Measurements from ENCODE around the gene AKR1C2. TPM values are rescaled to one million over a fixed set of nuclear protein-coding genes. Genes with fewer than 3 reads are reported as not detected.
A peak's percentile ranks its signal among the peaks of the same experiment; 100 is the strongest.

AKR1C2 gene
- total and polyA plus RNA-seq, 9 of the 15 experiments (the other 6 are each of a cell fraction or from before 2014, with no cell fraction given) = 13.8 to 74.0 (median 30.5) TPM

DNA sequence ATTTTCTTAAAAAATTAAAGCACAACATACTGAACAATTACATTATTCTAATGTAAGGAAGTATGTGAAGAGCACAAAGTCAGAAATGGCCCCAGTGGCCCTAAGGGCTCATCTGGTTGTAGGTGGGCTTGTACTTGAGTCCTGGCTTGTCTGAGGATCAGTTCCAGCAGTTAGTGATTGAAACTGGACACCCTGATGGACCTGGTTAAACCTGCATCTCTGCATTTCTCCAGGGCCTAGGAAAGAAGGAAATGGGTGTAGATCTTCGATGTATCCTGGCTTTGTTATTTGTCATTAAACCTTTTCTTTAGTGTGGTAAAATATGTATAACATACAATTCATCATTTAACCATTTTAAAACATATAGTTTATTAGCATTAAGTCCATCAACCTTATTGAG is 9.7 kb upstream of the AKR1C2 start:
- H3K4me2 ChIP-seq (ENCODE audit: insufficient read depth, low read length) = no peak overlapping the region
- H3K9me1 ChIP-seq (ENCODE audit: control insufficient read depth, insufficient read depth, low read length) = no peaks in the 10 kb centered on the region
- POLR2A ChIA-PET = no interaction called here
- FAIRE-seq (no peak), ATAC-seq (no peak), DNase-seq (ENCODE audit: extremely low read depth in 1 of 4, low spot score in 3 of 4) (no peak)
- intact Hi-C loops (cut with micrococcal nuclease) (no loop called here), in situ Hi-C loops (cut with MboI) (no loop called here)
- H3K4me1 ChIP-seq (replicated peaks in 1 of 2; ENCODE audit: control insufficient read depth in 2 of 2, insufficient read depth in 2 of 2, low read length in 2 of 2) = 0 out of 5 replicates have a peak, but pooled peaks cover 0 to 2% of the 10 kb centered on the region in 2 experiments
- H3K79me2 ChIP-seq (ENCODE audit: control insufficient read depth, insufficient read depth, low read length) = no peaks in the 10 kb centered on the region
- H3K27me3 ChIP-seq (ENCODE audit: control insufficient read depth in 2 of 2, insufficient read depth in 2 of 2, low read length in 2 of 2) = no peaks in the 10 kb centered on the region
- no peaks in the 10 kb centered on the region for H4K20me1 ChIP-seq (replicated peaks; ENCODE audit: control insufficient read depth, insufficient read depth, low read length)
- no peaks in the 10 kb centered on the region for H3K36me3 ChIP-seq (ENCODE audit: control insufficient read depth, insufficient read depth, low read length)
- H3K4me3 ChIP-seq = no peak overlapping the region
- H3K9ac ChIP-seq (ENCODE audit: insufficient read depth in 1 of 2, low read depth in 2 of 2, low read length in 2 of 2) = no peak overlapping the region
- H3K27ac ChIP-seq (ENCODE audit: extremely low read depth, low read depth, low read length) = no peak overlapping the region
- no TSS peak for BruUV-seq (replicated peaks)
- 40% methylated on average over 1 of the region's 1 CpG for WGBS (ENCODE audit: insufficient coverage, low coverage, missing lambda C conversion rate)
- no peak for TF ChIP-seq ZNF121 (CRISPR knock-in tag; conservative IDR thresholded peaks at IDR 0.05)
- TF ChIP-seq SIN3A (IDR thresholded peaks at IDR 0.05; ENCODE audit: borderline replicate concordance in 2 of 2, control insufficient read depth in 1 of 2, low read depth in 2 of 2, low read length in 2 of 2) = no peak
- TF ChIP-seq NR1H2 (CRISPR knock-in tag; IDR thresholded peaks at IDR 0.05) = no peak
- no peak for TF ChIP-seq FOXA3 (CRISPR knock-in tag; conservative IDR thresholded peaks at IDR 0.05 in 1 of 2, IDR thresholded peaks at IDR 0.05 in 1 of 2)
- TF ChIP-seq ZNF586 (CRISPR knock-in tag; conservative IDR thresholded peaks at IDR 0.05) = no peak
- TF ChIP-seq BMI1 (IDR thresholded peaks at IDR 0.05; ENCODE audit: low read length) = no peak
- no peak overlapping the region for H2AFZ ChIP-seq (ENCODE audit: low read depth, low read length)
- CTCF ChIA-PET (ENCODE audit: low intra/inter-chr PET ratio) = no interaction called here
- no peaks in the 10 kb centered on the region for H3K9me3 ChIP-seq (replicated peaks; ENCODE audit: control insufficient read depth, insufficient read depth, low read depth, low read length)

DNA sequence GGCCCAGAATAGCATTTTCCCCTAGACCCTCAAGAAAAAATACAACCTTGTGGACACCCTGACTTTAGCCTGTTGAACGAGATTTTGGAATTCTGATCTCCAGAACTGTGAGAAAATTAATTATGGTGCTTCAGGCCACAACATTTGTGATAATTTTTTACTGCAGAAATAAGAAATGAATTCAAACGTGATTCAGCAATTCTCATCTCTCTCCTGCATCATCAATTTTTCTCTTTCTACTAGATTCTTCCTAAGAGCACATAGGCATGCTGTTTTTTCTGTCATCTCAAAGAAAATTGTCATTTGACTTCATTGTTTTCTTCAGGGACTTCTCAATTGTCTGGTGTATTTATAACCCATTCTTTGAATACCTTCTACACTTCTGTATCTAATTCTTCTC is 8.9 kb upstream of the AKR1C2 start:
- no peaks in the 10 kb centered on the region for H3K36me3 ChIP-seq (ENCODE audit: control insufficient read depth, insufficient read depth, low read length)
- H3K9me3 ChIP-seq (replicated peaks; ENCODE audit: control insufficient read depth, insufficient read depth, low read depth, low read length) = no peaks in the 10 kb centered on the region
- H3K4me1 ChIP-seq (replicated peaks in 1 of 2; ENCODE audit: control insufficient read depth in 2 of 2, insufficient read depth in 2 of 2, low read length in 2 of 2) = 0 out of 5 replicates have a peak, but pooled peaks cover 0 to 2% of the 10 kb centered on the region in 2 experiments
- no peaks in the 10 kb centered on the region for H3K27me3 ChIP-seq (ENCODE audit: control insufficient read depth in 2 of 2, insufficient read depth in 2 of 2, low read length in 2 of 2)
- intact Hi-C loops (cut with micrococcal nuclease) (no loop called here), in situ Hi-C loops (cut with MboI) (no loop called here)
- ATAC-seq (no peak), DNase-seq (ENCODE audit: extremely low read depth in 1 of 4, low spot score in 3 of 4) (no peak), FAIRE-seq (no peak)
- ChIA-PET POLR2A (no interaction called here), CTCF (ENCODE audit: low intra/inter-chr PET ratio) (no interaction called here)
- H3K9me1 ChIP-seq (ENCODE audit: control insufficient read depth, insufficient read depth, low read length) = no peaks in the 10 kb centered on the region
- no TSS peak for BruUV-seq (replicated peaks)
- no peak overlapping the region for H3K4me3 ChIP-seq
- no peaks in the 10 kb centered on the region for H4K20me1 ChIP-seq (replicated peaks; ENCODE audit: control insufficient read depth, insufficient read depth, low read length)
- H3K27ac ChIP-seq (ENCODE audit: extremely low read depth, low read depth, low read length) = no peak overlapping the region
- WGBS (ENCODE audit: insufficient coverage, low coverage, missing lambda C conversion rate) = 10% methylated on average over 2 of the region's 2 CpGs
- H3K4me2 ChIP-seq (ENCODE audit: insufficient read depth, low read length) = no peak overlapping the region
- no peak overlapping the region for H2AFZ ChIP-seq (ENCODE audit: low read depth, low read length)
- H3K79me2 ChIP-seq (ENCODE audit: control insufficient read depth, insufficient read depth, low read length) = no peaks in the 10 kb centered on the region
- no peak overlapping the region for H3K9ac ChIP-seq (ENCODE audit: insufficient read depth in 1 of 2, low read depth in 2 of 2, low read length in 2 of 2)
- TF ChIP-seq BHLHE40 (IDR thresholded peaks at IDR 0.05; ENCODE audit: low read length) = no peak
- peak; percentile 44; the same call in 1 of the 2 replicates for TF ChIP-seq C11orf30 (IDR thresholded peaks at IDR 0.05; ENCODE audit: low read depth)
- peak; percentile 57 for TF ChIP-seq NFE2 (IDR thresholded peaks at IDR 0.05; ENCODE audit: low read depth)
- TF ChIP-seq KDM1A (IDR thresholded peaks at IDR 0.05) = no peak
- TF ChIP-seq MAFF (IDR thresholded peaks at IDR 0.05; ENCODE audit: low read length) = peak; percentile 29; the same call in 1 of the 2 replicates
- TF ChIP-seq, protein P1, sequence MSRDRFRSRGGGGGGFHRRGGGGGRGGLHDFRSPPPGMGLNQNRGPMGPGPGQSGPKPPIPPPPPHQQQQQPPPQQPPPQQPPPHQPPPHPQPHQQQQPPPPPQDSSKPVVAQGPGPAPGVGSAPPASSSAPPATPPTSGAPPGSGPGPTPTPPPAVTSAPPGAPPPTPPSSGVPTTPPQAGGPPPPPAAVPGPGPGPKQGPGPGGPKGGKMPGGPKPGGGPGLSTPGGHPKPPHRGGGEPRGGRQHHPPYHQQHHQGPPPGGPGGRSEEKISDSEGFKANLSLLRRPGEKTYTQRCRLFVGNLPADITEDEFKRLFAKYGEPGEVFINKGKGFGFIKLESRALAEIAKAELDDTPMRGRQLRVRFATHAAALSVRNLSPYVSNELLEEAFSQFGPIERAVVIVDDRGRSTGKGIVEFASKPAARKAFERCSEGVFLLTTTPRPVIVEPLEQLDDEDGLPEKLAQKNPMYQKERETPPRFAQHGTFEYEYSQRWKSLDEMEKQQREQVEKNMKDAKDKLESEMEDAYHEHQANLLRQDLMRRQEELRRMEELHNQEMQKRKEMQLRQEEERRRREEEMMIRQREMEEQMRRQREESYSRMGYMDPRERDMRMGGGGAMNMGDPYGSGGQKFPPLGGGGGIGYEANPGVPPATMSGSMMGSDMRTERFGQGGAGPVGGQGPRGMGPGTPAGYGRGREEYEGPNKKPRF (IDR thresholded peaks at IDR 0.05; ENCODE audit: low read depth, low read length) = no peak
- 0 out of 2 replicates have a peak, but pooled peaks have one; percentile 12 for TF ChIP-seq NFE2L1 (tag; IDR thresholded peaks at IDR 0.05; ENCODE audit: borderline replicate concordance, low read depth)
- no peak for TF ChIP-seq LCOR (CRISPR knock-in tag; IDR thresholded peaks at IDR 0.05)
- TF ChIP-seq, protein P2, sequence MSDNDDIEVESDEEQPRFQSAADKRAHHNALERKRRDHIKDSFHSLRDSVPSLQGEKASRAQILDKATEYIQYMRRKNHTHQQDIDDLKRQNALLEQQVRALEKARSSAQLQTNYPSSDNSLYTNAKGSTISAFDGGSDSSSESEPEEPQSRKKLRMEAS (CRISPR knock-in tag; IDR thresholded peaks at IDR 0.05) = no peak
- peak; percentile 80 for TF ChIP-seq ZNF316 (IDR thresholded peaks at IDR 0.05)
- peak; percentile 75 for TF ChIP-seq MAFG (tag; conservative IDR thresholded peaks at IDR 0.05)

All from K562 (cell line).